Measurements from ENCODE around the gene IL1RAP.

- TF ChIP-seq CTCF (IDR thresholded peaks at IDR 0.05; ENCODE audit: insufficient read depth, low read length, poor library complexity, severe bottlenecking) (no peak), EZH2phosphoT487 (conservative IDR thresholded peaks at IDR 0.05; ENCODE audit: low read length) (no peak)
Observed at GRCh38 chr3:190528706-190529105, 14.8 kb downstream of the IL1RAP start.
